HG02884 (cell line): ENCODE data around the gene SPRR5.

Source experiments
- ATAC-seq: cut with Tn5 transposase; IDR thresholded peaks from one replicate; pipeline ENCODE4 v1.9.1; 2021; ENCODE audit warnings: mild to moderate bottlenecking, moderate library complexity; ENCODE audit not compliant: unreplicated experiment

The SPRR5 gene, protein sequence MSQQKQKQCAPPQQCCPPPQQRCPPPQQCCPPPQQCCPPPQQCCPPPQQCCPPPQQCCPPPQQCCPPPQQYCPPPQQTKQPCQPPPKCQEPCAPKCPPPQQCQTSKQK

DNA sequence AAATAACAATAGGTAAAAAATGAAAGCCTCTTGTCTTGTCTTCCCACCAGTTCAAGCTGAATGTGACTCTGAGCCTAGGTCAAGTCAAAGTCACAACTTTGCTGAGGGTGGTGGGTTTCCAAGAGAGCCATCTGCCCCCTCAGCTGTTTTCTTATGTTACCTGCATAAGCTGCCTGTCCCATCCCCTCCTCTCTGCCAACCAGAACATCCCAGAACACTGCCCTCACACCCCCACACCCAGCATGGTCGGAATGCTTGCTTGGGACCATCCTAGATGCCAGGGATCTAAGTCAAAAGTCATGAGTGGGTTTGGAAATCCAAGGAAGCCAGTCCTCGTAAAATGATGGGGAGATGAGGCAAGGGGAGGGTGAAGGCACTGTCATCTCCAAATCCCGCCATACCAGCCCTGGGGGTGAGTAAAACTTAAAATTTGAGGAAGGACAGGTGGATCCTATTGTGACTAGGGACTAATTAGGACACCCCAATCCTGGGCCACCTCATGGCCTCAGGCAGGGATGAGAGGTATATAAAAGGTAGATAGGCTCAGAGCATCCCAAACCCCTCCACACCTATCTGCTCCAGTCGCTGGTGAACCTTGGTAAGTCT is at the start of gene SPRR5:
Gene SPRR5, plus strand, starts transcription at position 556 of the 606 bp plus-strand sequence. CDS start 1,349 bp downstream, outside the sequence.
- ATAC-seq = no peak

DNA sequence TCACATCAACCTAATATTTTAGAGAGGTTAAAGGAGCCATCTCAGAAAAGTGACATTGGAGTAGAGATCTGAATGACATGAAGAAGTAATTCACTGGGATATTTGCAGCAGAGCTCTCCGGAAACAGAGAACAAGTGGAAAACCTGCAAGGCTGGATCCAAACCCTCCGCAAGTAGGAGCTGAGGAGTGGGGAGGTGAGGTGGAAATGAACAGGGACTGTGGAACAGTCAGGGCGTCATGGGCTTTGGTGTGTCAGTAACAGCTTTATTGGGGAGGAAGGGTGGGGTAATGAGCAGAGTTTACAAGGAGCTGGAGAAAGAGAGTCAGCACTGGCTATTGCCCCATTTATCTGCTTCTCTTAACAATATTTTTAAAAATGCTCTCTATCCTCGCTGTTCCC is 48.0 kb upstream of the SPRR5 start:
- ATAC-seq = no peak

DNA sequence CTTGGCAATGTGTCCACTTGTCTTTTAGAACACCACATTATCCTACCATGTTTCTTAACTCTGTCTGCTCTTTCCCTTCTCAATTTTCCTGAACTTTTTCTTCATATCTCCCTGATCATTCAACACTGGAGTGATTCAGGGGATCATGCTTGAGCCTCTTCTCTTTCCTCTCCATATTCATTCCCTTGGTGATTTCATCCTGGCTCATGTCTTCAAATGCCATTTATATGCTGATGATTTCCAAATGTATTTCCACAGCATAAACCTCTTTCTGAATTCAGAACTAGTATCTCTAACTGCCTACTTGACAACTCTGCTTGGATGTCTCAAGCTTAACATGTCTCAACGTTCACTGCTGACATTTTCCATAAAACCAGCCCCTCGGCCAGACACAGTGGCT is 47.1 kb upstream of the SPRR5 start:
- ATAC-seq = no peak

DNA sequence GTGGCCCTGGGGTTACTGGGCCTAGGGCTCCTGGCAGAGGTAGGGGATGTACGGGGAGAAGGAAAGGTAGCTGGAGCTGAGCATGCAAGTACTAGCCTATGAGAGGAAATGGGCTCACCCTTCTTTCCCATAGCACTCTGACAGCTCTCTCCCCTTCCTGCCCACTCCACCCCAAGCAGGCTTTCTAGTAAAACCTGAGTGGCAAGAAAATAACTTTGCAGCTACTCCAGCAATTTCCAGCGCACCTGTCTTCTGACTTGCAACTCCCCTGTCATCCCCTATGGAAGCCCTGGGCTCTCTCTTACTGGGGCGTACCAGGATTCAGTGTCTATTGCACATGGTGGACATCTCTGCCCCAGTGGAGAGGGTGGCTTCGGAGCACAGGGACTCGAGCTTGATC is 45.4 kb upstream of the SPRR5 start:
- ATAC-seq = no peak

DNA sequence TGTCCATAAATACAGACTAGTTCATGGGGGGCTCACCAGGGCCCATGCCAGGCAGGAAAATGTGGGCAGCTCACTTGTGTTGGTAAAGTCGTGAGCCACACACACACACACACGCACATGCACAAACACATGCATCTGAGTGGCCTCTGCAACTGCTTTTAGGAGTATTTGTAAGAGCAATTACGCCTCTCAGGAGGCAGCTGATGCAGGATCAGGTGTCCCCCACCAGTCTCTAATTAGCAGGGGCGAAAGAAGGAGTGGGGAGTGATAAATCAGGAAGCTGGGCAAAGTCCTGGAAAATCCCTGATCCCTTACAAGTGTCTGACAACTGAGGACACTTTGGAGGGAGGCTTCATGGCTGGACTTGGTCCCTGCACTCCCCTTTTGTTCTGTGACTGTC is 44.4 kb upstream of the SPRR5 start:
- no peak for ATAC-seq

DNA sequence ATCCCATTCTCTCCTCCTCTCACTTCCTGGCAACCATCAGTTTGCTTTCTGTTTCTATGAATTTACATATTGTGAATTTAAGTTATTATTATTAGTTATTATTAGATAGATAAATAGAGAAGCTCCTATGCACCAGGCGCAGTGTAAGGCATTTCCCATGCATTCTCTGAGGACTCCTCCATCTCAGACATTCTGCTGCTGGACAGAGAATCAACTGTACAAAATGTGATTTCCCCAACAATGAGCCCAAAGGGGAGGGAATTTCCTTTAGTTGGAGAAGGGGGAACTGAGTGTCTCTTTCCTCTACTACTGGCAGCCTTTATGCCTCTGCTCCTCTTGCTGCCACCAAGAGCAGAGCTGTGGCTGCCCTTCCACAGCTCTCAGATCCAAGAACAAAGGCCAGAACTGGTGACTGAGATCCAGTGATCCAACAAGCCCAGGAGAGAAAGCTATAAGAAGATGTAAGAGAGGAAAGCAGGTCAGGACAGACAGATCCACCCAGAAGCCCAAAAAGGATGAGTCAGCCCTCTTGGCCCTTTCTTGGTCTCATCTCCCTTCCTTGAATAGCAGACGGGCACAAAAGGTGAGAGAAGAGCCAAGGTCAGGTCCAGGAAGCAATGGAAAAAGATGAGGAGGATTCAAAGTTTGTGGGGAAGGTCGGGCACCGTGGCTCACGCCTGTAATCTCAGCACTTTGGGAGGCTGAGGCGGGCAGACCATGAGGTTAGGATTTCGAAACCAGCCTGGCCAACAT is 42.1 kb upstream of the SPRR5 start:
- no peak for ATAC-seq

DNA sequence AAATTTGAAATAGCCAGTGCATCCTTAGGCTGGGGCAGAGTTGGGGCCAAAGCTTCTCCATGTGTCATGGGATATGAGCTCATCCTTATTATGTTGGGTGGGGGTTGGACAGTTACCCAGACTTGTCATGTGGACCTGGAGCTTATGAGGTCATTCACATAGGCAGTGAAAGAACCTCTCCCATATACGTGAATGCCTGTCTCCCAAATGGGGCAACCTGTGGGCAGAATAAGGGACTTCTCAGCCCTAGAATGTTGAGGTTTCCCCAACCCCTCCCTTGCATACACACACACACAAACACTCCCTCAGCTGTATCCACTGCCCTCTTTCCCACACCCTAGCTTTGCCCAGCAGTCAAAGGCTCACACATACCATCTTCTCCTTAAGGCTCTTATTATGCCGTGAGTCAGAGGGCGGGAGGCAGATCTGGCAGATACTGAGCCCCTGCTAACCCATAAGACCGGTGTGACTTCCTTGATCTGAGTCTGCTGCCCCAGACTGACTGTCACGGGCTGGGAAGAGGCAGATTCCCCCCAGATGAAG is 40.9 kb upstream of the SPRR5 start:
- ATAC-seq = no peak

DNA sequence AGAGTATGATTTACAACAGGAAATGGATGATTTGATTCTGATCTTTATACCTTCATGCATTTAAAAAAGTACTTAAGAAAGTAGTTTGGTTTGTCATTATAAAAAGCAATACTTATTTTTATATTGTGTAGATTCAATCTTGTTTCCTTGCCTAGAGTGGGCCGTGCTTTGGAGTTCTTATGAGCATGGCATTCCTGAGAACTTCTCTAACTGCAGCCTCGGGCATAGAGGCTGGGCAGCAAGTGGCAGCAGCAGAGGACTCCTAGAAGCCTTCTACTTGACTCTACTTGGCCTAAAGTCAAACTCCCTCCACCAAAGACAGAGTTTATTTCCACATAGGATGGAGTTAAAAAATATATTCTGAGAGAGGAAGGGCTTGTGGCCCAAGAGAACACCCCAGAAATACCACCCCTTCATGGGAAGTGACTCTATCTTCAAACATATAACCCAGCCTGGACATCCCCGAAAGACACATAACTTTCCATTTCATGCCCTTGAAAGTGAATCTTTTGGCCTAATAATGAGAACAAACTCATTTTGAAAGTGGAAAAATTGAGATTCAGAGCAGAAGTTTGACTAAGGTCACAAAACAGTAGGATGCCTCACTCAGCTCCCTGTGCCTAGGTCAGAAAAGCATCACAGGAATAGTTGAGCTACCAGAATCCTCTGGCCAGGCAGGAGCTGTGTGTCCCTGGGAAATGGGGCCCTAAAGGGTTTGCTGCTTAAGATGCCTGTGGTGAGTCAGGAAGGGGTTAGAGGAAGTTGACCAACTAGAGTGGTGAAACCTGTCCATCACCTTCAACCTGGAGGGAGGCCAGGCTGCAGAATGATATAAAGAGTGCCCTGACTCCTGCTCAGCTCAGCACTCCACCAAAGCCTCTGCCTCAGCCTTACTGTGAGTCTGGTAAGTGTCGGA is 39.1 kb upstream of the SPRR5 start, which contains the start of gene IVL:
Gene IVL, plus strand, starts transcription at position 861 of the 916 bp plus-strand sequence. CDS start 1,252 bp downstream, outside the sequence.
- ATAC-seq = no peak

DNA sequence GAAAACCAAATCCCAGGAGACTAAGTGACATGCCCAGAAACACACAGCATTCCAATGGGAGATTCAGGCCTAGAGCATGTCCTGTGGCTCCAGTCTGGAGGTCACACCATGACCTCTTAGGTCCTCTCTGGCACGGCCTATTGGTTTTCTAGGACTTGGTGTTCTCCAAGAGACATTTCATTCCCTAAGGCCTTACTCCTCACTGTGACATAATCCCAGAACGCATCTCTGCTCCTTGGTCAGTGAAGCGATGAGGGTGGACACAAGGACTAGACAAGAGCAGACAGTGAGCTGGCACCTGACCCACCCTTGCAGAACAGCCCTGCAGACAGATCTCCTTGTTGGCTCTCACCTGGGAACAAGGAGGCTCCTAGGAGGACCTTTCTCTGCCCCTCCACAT is 37.8 kb upstream of the SPRR5 start:
- ATAC-seq = no peak

DNA sequence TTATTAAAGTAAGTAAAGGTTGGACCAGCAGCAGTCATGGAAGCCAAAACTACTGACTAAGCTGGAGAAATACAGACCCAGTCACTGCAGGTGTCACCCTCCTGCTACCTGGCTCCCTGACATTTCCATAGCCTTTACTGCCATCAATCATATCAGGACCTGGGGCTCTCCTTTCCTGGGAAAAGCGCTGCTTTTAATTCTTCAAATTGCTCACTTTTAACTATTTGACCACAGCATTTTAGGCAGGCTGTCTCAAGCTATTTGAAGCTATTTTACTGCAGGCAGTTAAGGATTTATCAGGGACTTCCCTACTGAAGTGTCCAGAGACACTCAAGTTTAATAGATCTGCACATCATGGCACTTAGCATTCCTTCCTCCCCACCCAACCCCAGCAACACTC is 34.5 kb upstream of the SPRR5 start:
- no peak for ATAC-seq

DNA sequence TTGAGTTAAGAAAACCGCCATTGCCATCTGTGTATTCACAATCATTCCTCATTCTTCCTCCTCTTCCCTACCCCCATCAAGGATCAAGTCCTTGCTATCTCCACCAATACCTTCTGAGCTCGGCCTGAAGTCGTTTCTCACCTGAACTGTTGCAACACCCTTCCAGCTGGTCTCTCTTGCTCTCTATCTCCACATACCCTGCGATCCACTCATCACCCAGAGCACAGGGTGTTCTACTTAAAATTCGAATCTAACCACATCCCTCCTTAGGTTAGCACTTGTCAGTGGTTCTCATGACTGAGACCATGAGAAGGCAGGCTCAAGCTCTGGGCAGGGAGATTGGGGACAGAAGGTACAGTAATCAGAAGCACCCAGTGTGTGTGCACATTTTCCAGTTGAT is 34.1 kb upstream of the SPRR5 start:
- no peak for ATAC-seq

DNA sequence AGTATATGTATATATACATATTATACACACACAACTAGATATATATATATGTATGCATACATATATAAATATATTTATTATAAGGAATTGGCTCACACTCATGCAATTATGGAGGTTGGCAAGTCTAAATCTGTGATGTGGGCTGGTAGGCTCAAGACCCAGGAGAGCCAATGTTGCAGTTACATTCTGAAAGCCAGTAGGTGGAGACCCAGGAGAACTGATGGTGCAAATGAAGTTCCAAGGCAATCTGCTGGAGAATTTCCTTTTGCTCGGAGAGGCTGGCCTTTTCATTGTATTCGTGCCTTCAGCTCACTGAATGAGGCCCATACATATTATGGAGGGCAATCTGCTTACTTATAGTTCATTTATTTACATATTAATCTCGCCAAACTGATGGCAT is 29.2 kb upstream of the SPRR5 start:
- ATAC-seq = no peak

DNA sequence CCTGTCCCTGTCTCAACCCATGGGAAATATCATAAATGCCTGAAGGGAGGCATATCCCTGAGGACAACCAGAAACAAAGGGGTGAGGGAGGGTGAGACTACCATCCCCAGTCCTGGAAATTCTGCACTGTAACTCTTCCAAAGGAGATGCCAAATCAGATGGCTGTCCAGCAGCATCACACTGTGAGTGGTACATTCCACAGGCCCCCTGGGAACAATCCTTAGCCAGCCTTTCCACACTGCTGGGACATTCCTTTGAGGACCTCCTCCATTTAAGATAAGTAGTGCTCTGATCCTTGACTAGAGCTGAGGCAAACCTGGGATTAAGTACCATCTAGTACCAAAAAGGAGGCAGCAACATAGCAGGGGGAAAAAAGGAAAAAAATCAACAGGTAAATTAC is 27.9 kb upstream of the SPRR5 start:
- ATAC-seq = no peak

DNA sequence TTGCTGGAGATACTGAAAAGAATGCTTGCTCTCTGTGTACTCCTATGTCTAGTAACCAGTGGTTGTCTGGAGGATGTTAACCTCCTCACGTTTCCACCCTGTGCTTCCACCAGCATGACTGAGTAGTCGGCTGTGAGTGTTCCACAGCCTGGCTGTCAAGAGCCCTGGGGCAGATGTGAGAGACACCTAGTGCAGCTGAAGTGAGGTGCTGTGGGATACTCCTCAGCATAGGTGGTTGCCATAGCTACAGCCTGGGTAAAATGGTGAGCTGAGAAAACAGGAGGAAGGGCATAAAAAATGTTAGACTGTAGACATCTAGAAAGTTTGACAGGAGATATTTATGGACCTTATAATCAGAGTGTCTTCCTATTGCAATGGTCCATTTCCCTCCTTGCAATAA is 22.8 kb upstream of the SPRR5 start:
- ATAC-seq = no peak

DNA sequence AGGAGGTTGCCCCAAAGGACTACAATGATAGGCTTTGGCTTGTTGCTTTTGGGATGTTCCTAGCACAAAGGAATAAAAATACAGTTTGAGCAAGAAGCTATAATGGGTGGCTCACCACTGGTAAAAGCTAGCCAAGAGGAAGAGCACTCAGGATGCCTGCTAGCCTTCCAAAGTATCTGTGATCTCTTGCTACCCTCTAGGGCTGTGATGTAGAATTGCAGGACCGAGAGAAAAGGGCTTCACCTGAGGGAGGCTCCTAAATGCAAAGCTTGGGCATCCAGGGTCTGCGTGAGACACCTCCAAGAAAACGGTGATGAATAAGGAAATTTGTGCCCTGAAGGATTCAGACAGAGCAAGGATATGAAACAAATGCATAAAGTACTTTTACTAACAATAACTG is 20.9 kb upstream of the SPRR5 start:
- no peak for ATAC-seq

DNA sequence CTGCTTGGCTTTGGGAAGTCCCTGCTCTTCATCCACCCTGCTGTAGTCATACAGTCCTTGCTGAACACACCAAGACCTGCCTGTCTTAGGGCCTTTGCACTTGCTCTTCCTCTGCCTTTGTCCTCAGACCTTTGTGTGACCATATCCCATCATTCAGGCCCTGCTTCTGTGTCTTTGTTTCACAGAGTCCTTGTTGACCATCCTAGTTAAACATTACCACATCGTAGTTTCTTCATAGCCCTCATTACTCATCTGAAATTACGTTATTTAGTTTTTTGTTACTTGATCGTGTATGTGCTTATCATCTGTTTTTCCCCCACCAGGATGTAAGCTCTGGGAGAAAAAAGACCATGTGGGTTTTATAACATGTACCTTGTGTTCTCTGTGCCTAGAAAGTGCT is 18.3 kb upstream of the SPRR5 start:
- no peak for ATAC-seq

DNA sequence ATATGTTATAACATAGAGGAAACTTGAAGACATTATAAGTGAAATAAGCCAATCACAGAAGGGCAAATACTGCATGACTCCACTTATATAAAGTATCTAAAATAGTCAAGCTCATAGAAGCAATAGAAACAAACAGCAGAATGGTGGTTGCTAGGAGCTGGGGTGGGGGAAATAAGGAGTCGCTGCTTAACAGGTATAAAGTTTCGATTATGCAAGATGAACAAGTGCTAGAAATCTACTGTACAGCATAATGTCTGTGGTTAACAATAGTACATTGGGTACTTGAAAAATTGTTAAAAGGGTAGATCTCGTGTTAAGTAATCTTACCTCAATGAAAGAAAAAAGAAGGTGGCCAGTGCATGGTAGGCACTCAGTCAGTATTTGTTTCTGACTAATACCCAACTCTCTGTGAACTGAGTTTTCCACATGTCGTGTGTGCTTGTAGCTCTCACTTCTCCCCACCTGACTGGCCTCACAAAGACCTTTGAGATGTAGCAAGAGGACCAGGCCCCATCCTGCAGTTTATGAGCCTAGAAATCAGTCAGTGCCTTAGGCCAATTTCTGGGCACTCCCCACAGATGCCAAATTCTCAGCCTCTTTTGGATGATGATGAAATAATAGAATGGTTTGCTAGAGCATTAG is 14.7 kb upstream of the SPRR5 start:
- no peak for ATAC-seq

DNA sequence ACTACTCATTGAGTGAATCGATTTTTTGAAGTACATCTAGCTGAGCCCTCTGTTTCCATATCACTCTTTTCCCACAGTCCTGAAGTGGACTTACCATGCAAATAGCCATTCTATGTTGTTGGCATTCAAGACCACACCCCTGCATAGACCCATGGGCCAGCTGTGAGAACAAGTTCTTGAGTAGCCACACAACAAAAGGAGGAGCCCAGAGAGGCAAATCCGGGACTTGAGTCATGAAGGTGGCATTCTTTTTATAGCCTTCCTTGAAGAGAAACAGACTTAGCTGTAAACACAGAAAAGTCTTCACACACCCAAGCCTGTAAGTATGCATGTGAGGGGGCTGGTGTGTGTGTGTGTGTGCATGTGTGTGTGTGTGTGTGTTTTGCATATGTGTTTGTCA is 13.8 kb upstream of the SPRR5 start:
- ATAC-seq = no peak

DNA sequence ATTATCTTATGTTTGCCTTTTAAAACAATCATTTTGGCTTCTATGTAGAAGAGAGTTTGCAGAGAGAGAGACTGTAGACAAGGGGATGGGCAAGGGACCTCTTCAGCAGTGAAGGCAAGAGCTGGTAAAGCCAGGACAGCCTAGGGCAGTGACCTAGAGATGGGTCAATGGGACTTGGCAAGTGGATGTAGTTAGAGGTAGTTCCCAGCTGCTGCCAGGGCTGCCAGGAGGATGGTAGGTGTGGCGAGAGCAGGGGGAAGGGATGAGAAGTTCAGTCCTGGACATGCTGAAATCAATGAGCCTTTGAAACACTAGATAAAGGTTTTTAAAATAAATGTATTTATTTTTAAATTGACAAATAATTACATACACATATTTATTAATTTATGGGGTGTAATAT is 6.4 kb upstream of the SPRR5 start:
- no peak for ATAC-seq

DNA sequence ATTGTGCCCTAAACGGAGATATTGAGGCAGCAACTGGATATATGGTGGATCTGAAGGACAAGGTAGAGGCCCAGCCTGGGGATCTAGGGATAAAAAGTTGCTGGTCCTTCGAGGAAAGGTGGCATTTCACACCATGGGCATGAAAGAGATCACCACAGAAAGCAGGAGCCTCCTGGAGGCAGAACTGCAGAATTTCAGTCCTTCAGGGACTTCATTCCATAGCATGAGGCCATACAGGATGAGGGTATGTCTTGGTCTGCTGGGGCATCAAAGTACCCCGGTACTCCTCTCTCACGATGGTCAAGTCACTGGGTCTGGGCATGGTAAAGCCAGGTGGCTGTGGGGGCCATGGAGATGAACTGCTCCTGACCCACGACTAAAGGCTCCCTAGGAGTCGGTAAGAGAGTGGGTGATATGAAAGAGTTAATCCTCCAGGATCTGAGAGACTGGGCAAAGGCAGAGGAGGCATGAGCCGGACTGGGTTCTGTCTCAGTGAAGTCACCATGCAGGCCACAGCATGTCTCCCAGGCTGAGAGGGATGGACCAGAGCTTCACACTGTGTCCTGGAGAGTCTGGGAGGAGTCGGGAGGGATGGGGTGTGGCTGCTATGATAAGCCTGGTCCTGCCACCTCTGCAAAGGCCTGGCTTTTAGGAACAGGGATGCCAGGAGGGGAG is 5.8 kb upstream of the SPRR5 start:
- no peak for ATAC-seq
